WTC11 (cell line): ENCODE data around the gene ELF5. TPM values are rescaled to one million over a fixed set of nuclear protein-coding genes. Genes with fewer than 3 reads are reported as not detected.

ENCODE experiments used
- ATAC-seq: fragments of 200-7000 bp; cut with Tn5 transposase; 2 replicates; pipeline ENCODE4 v1.10.0; 2021; ENCODE audit warnings: mild to moderate bottlenecking, moderate library complexity
- CTCF ChIA-PET: fragments of 300-600 bp; sonication (Branson Sonifier 250); formaldehyde crosslinking; loops from one replicate; lab custom pipeline; 2021; ENCODE audit warnings: antibody characterized with exemption; lab: Charles Lee
- POLR2A ChIA-PET: fragments of 350-600 bp; sonication (Branson Sonifier 250); formaldehyde crosslinking; loops from one replicate; lab custom pipeline; 2021; ENCODE audit warnings: antibody characterized with exemption; lab: Charles Lee
- DNase-seq: peaks from one replicate; pipeline ENCODE4 v3.0.0; 2021; ENCODE audit warnings: low spot score
- H3K27ac Mint-ChIP-seq: 2 replicates; pipeline ENCODE4 v1.8.0; 2021; ENCODE audit warnings: mixed read lengths
- H3K27me3 Mint-ChIP-seq: 2 replicates; pipeline ENCODE4 v1.8.0; 2021; ENCODE audit warnings: low read depth, mild to moderate bottlenecking, moderate library complexity, mixed read lengths
- H3K36me3 Mint-ChIP-seq: 2 replicates; pipeline ENCODE4 v1.8.0; 2021; ENCODE audit warnings: mixed read lengths
- H3K4me1 Mint-ChIP-seq: 2 replicates; pipeline ENCODE4 v1.8.0; 2022; ENCODE audit warnings: mixed read lengths
- H3K4me3 Mint-ChIP-seq: 2 replicates; pipeline ENCODE4 v1.8.0; 2021; ENCODE audit warnings: mild to moderate bottlenecking, moderate library complexity, mixed read lengths
- H3K9me3 Mint-ChIP-seq: 2 replicates; pipeline ENCODE4 v1.8.0; 2021; ENCODE audit warnings: mixed read lengths
- FOXP1 ChIP-seq: sonication (generic); formaldehyde crosslinking; IDR thresholded peaks from 2 replicates; pipeline ENCODE4 v1.8.0; 2022; ENCODE audit warnings: missing genetic modification reagents, mild to moderate bottlenecking, moderate library complexity, borderline replicate concordance
- HMGA2 ChIP-seq: fragments of 250-450 bp; sonication (Bioruptor Pico); IDR thresholded peaks from 2 replicates; pipeline ENCODE4 v1.4.0; 2021; ENCODE audit warnings: mild to moderate bottlenecking, moderate library complexity
- NFATC4 ChIP-seq: fragments of 250-450 bp; sonication (Bioruptor Pico); IDR thresholded peaks from 2 replicates; pipeline ENCODE4 v1.9.0; 2021; ENCODE audit warnings: mild to moderate bottlenecking
- OVOL2 ChIP-seq: fragments of 250-450 bp; sonication (Bioruptor Pico); IDR thresholded peaks from 2 replicates; pipeline ENCODE4 v1.9.0; 2021; ENCODE audit warnings: mild to moderate bottlenecking, borderline replicate concordance
- RORB ChIP-seq: fragments of 250-450 bp; sonication (Bioruptor Pico); IDR thresholded peaks from 2 replicates; pipeline ENCODE4 v1.9.0; 2021; ENCODE audit warnings: mild to moderate bottlenecking
- SMAD4 ChIP-seq: sonication (generic); formaldehyde crosslinking; IDR thresholded peaks from 2 replicates; pipeline ENCODE4 v1.8.0; 2022; ENCODE audit warnings: mild to moderate bottlenecking, missing genetic modification reagents
- TCF7 ChIP-seq: sonication (generic); formaldehyde crosslinking; IDR thresholded peaks from 2 replicates; pipeline ENCODE4 v1.8.0; 2022; ENCODE audit warnings: mild to moderate bottlenecking, low read depth, missing genetic modification reagents, moderate library complexity
- TEAD4 ChIP-seq: sonication (generic); formaldehyde crosslinking; IDR thresholded peaks from 2 replicates; pipeline ENCODE4 v1.8.0; 2022; ENCODE audit warnings: mild to moderate bottlenecking, missing genetic modification reagents
- ZBTB21 ChIP-seq: sonication (generic); formaldehyde crosslinking; IDR thresholded peaks from 2 replicates; pipeline ENCODE4 v1.8.1; 2023; ENCODE audit warnings: mild to moderate bottlenecking, missing genetic modification reagents, borderline replicate concordance
- ZNF423 ChIP-seq: fragments of 250-450 bp; sonication (Bioruptor Pico); IDR thresholded peaks from 2 replicates; pipeline ENCODE4 v2.1.2; 2022; ENCODE audit warnings: mild to moderate bottlenecking, moderate library complexity
- total RNA-seq: library from RNA; stranded (reverse); gene quantifications from 3 replicates; pipeline ENCODE4 v1.2.3, GENCODE V29; 2021
- TF ChIP-seq, protein P1 (sequence below): sonication (generic); formaldehyde crosslinking; IDR thresholded peaks from 2 replicates; pipeline ENCODE4 v1.8.0; 2022; ENCODE audit warnings: mild to moderate bottlenecking, missing genetic modification reagents
- TF ChIP-seq, protein P2 (sequence below): fragments of 250-450 bp; sonication (Bioruptor Pico); IDR thresholded peaks from 2 replicates; pipeline ENCODE4 v1.9.0; 2021; ENCODE audit warnings: moderate library complexity, mild to moderate bottlenecking, inconsistent platforms, borderline replicate concordance
- TF ChIP-seq, protein P3 (sequence below): sonication (generic); formaldehyde crosslinking; IDR thresholded peaks from 2 replicates; pipeline ENCODE4 v1.8.1; 2023; ENCODE audit warnings: mild to moderate bottlenecking, missing genetic modification reagents
- TF ChIP-seq, protein P4 (sequence below): sonication (generic); formaldehyde crosslinking; IDR thresholded peaks from 2 replicates; pipeline ENCODE4 v1.8.1; 2022; ENCODE audit warnings: low read depth, mild to moderate bottlenecking, moderate library complexity, missing genetic modification reagents, borderline replicate concordance
- TF ChIP-seq, protein P5 (sequence below): fragments of 250-450 bp; sonication (Bioruptor Pico); IDR thresholded peaks from 2 replicates; pipeline ENCODE4 v2.1.2; 2022; ENCODE audit warnings: mild to moderate bottlenecking, moderate library complexity
- TF ChIP-seq, protein P6 (sequence below): sonication (generic); formaldehyde crosslinking; IDR thresholded peaks from 2 replicates; pipeline ENCODE4 v1.8.0; 2023; ENCODE audit warnings: mild to moderate bottlenecking, missing genetic modification reagents

Gene ELF5
- total RNA-seq, 1 experiment from 2014 or later = not detected

DNA sequence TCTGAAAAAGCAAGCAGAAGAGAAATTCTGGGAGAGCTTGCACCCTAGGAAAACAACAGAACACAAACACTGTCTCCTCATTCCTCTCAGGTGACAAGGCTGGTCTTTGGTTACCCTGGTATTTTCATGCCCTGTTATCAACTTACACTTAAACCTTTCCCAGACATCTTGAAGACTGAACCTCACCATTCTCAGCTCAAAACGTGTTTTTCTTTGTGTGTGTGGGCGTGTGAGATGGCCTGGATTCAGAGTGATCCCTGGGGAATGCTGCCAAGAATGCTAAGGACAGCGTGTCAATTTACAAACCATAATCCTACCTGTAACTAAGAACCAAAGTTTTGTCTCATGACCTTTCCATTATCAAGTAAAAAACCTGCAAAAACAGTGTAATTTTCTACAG lies 33.3 kb downstream of the ELF5 start (continued):
- TF ChIP-seq ZBTB21 (no peak), RORB (CRISPR knock-in tag) (no peak)
- TF ChIP-seq, protein P1, sequence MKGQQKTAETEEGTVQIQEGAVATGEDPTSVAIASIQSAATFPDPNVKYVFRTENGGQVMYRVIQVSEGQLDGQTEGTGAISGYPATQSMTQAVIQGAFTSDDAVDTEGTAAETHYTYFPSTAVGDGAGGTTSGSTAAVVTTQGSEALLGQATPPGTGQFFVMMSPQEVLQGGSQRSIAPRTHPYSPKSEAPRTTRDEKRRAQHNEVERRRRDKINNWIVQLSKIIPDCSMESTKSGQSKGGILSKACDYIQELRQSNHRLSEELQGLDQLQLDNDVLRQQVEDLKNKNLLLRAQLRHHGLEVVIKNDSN = no peak
- TF ChIP-seq, all 79 proteins: peak for 0

DNA sequence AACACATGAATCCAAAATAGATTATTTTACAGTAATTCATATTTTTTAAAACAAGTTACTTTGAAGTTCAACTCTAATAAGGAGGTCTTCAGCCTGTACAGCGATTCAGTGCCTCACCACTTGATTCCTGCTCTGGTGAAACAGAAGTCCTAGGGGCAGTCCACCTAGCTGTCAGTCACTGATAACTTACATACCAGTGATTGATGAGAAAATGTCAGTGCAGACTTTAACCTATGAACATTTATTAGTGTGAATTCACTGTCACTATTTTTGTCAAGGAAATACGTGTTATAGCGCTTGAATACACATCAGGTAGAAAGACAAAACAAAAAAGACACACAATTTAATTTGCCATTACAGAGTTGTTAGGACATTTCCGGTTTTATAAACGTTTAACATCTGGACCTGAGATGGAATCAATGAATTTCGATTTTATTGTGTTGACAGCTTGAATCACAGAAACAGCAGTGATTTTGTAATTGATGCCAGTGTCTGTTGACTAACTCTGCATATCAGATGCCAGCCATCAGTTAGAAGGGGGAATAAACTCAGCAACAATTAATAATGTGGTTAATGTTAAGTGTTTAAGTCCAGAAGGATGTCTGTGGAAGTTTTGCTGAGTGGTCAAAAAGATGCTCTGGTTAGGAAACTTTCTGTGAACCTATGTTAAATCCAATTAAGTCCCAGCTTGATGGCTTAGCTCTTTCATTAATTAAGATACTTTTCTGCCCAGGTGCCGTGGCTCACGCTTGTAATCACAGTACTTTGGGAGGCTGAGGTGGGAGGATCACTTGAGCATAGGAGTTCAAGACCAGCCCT lies 34.5 kb downstream of the ELF5 start:
- Mint-ChIP-seq H3K4me3 (no peak overlapping the region), H3K27ac (no peak overlapping the region), H3K36me3 (no peaks in the 10 kb centered on the region), H3K9me3 (no peaks in the 10 kb centered on the region), H3K4me1 (no peaks in the 10 kb centered on the region), H3K27me3 (no peaks in the 10 kb centered on the region; the same call in 1 of the 2 replicates)
- ATAC-seq = no peak
- CTCF ChIA-PET = interaction anchor here (0.6 to 1.1 kb wide), 2 partner anchors 13 to 61 kb away, joined by 3 to 5 read pairs; no protein-coding TSS in a partner anchor
- DNase-seq = no peak
- TF ChIP-seq, protein P2, sequence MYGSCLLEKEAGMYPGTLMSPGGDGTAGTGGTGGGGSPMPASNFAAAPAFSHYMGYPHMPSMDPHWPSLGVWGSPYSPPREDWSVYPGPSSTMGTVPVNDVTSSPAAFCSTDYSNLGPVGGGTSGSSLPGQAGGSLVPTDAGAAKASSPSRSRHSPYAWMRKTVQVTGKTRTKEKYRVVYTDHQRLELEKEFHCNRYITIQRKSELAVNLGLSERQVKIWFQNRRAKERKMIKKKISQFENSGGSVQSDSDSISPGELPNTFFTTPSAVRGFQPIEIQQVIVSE (CRISPR knock-in tag) = no peak
- no peak for TF ChIP-seq FOXP1
- no peak for TF ChIP-seq ZNF423 (CRISPR knock-in tag)
- TF ChIP-seq HMGA2 (CRISPR knock-in tag) = no peak
- TF ChIP-seq NFATC4 (CRISPR knock-in tag) = no peak
- no peak for TF ChIP-seq TCF7 (CRISPR knock-in tag)
- TF ChIP-seq, protein P3, sequence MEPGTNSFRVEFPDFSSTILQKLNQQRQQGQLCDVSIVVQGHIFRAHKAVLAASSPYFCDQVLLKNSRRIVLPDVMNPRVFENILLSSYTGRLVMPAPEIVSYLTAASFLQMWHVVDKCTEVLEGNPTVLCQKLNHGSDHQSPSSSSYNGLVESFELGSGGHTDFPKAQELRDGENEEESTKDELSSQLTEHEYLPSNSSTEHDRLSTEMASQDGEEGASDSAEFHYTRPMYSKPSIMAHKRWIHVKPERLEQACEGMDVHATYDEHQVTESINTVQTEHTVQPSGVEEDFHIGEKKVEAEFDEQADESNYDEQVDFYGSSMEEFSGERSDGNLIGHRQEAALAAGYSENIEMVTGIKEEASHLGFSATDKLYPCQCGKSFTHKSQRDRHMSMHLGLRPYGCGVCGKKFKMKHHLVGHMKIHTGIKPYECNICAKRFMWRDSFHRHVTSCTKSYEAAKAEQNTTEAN = no peak
- TF ChIP-seq, protein P4, sequence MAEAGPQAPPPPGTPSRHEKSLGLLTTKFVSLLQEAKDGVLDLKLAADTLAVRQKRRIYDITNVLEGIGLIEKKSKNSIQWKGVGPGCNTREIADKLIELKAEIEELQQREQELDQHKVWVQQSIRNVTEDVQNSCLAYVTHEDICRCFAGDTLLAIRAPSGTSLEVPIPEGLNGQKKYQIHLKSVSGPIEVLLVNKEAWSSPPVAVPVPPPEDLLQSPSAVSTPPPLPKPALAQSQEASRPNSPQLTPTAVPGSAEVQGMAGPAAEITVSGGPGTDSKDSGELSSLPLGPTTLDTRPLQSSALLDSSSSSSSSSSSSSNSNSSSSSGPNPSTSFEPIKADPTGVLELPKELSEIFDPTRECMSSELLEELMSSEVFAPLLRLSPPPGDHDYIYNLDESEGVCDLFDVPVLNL (CRISPR knock-in tag) = no peak
- no peak for TF ChIP-seq TEAD4 (CRISPR knock-in tag)
- TF ChIP-seq, protein P5, sequence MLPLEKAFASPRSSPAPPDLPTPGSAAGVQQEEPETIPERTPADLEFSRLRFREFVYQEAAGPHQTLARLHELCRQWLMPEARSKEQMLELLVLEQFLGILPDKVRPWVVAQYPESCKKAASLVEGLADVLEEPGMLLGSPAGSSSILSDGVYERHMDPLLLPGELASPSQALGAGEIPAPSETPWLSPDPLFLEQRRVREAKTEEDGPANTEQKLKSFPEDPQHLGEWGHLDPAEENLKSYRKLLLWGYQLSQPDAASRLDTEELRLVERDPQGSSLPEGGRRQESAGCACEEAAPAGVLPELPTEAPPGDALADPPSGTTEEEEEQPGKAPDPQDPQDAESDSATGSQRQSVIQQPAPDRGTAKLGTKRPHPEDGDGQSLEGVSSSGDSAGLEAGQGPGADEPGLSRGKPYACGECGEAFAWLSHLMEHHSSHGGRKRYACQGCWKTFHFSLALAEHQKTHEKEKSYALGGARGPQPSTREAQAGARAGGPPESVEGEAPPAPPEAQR (CRISPR knock-in tag) = no peak
- TF ChIP-seq SMAD4 (CRISPR knock-in tag) = no peak
- TF ChIP-seq, all 79 proteins: peak for 0
- POLR2A ChIA-PET = no interaction called here

DNA sequence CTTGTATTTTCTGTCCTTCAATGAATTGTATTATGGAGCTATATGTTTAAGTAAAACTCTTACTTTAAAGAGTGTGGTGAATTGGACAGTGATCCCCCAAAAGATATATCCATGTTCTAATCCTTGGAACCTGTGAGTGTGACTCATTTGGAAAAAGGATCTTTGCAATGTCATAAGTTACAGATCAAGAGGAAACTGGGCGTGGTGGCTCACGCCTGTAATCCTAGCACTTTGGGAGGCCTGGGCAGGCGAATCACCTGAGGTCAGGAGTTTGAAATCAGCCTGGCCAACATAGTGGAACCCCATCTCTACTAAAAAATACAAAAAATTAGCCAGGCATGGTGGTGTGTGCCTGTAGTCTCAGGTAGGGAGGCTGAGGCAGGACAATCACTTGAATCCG lies 36.7 kb downstream of the ELF5 start:
- ATAC-seq (no peak), DNase-seq (no peak)
- H3K27ac Mint-ChIP-seq = no peak overlapping the region
- no peak overlapping the region for H3K4me3 Mint-ChIP-seq
- H3K4me1 Mint-ChIP-seq = no peaks in the 10 kb centered on the region
- H3K9me3 Mint-ChIP-seq = no peaks in the 10 kb centered on the region
- H3K36me3 Mint-ChIP-seq = peaks cover 5% of the 10 kb centered on the region; the same call in 1 of the 2 replicates
- ChIA-PET POLR2A (no interaction called here), CTCF (no interaction called here)
- no peak for TF ChIP-seq OVOL2 (CRISPR knock-in tag)
- TF ChIP-seq, protein P6, sequence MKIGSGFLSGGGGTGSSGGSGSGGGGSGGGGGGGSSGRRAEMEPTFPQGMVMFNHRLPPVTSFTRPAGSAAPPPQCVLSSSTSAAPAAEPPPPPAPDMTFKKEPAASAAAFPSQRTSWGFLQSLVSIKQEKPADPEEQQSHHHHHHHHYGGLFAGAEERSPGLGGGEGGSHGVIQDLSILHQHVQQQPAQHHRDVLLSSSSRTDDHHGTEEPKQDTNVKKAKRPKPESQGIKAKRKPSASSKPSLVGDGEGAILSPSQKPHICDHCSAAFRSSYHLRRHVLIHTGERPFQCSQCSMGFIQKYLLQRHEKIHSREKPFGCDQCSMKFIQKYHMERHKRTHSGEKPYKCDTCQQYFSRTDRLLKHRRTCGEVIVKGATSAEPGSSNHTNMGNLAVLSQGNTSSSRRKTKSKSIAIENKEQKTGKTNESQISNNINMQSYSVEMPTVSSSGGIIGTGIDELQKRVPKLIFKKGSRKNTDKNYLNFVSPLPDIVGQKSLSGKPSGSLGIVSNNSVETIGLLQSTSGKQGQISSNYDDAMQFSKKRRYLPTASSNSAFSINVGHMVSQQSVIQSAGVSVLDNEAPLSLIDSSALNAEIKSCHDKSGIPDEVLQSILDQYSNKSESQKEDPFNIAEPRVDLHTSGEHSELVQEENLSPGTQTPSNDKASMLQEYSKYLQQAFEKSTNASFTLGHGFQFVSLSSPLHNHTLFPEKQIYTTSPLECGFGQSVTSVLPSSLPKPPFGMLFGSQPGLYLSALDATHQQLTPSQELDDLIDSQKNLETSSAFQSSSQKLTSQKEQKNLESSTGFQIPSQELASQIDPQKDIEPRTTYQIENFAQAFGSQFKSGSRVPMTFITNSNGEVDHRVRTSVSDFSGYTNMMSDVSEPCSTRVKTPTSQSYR (CRISPR knock-in tag) = no peak
- no peaks in the 10 kb centered on the region; the same call in 1 of the 2 replicates for H3K27me3 Mint-ChIP-seq
